Cardiac fibroblast (primary cell): ENCODE data around the gene PLXNA2.

Experiments used
- DNase-seq, 2 donors: peaks; one replicate each; pipeline versions ENCODE4 v3.0.0 to v3.0.0-alpha.2; 2010; ENCODE audit warnings: low read depth in 2 of 2
- H3K4me3 ChIP-seq, 2 donors: replicated peaks in 1 of 2; 1 replicate in 1 of 2; 2 replicates in 1 of 2; pipeline ENCODE4 v1.5.1; 2011; ENCODE audit warnings: low read depth in 2 of 2, low read length in 2 of 2, mild to moderate bottlenecking in 2 of 2, moderate library complexity in 1 of 2
- CTCF ChIP-seq: IDR thresholded peaks from one replicate; pipeline ENCODE4 v1.5.1; 2011; ENCODE audit warnings: low read depth, mild to moderate bottlenecking, low read length, inconsistent platforms

Gene PLXNA2

GRCh38 chr1:208110296-208110695 lies 133.9 kb downstream of the PLXNA2 start:
- no peak for TF ChIP-seq CTCF
- H3K4me3 ChIP-seq, result no peak overlapping the region
- no peak for DNase-seq

GRCh38 chr1:208108646-208109330 lies 135.4 kb downstream of the PLXNA2 start:
- no peak overlapping the region for H3K4me3 ChIP-seq
- no peak for TF ChIP-seq CTCF
- no peak for DNase-seq

- H3K4me3 ChIP-seq, result no peak overlapping the region
- no peak for TF ChIP-seq CTCF
- peak; percentile 37 to 63 for DNase-seq
These were observed 136.0 kb downstream of the PLXNA2 start for GRCh38 chr1:208108213-208108608.

GRCh38 chr1:208107425-208108212 lies 136.6 kb downstream of the PLXNA2 start:
- no peak overlapping the region for H3K4me3 ChIP-seq
- no peak for TF ChIP-seq CTCF
- DNase-seq, result peak; percentile 79 to 89

- no peak for TF ChIP-seq CTCF
- H3K4me3 ChIP-seq, result no peak overlapping the region
- DNase-seq, result no peak
These were observed 138.0 kb downstream of the PLXNA2 start for GRCh38 chr1:208106218-208106617.

GRCh38 chr1:208105756-208106155 lies 138.4 kb downstream of the PLXNA2 start:
- DNase-seq, result no peak
- no peak overlapping the region for H3K4me3 ChIP-seq
- TF ChIP-seq CTCF, result no peak
